GM21825 (cell line): ENCODE results near the gene MRPL46.

Source experiments
- ATAC-seq: cut with Tn5 transposase; IDR thresholded peaks from one replicate; pipeline ENCODE4 v1.9.1; 2021; ENCODE audit warnings: mild to moderate bottlenecking, moderate library complexity; ENCODE audit not compliant: unreplicated experiment

Gene MRPL46

DNA sequence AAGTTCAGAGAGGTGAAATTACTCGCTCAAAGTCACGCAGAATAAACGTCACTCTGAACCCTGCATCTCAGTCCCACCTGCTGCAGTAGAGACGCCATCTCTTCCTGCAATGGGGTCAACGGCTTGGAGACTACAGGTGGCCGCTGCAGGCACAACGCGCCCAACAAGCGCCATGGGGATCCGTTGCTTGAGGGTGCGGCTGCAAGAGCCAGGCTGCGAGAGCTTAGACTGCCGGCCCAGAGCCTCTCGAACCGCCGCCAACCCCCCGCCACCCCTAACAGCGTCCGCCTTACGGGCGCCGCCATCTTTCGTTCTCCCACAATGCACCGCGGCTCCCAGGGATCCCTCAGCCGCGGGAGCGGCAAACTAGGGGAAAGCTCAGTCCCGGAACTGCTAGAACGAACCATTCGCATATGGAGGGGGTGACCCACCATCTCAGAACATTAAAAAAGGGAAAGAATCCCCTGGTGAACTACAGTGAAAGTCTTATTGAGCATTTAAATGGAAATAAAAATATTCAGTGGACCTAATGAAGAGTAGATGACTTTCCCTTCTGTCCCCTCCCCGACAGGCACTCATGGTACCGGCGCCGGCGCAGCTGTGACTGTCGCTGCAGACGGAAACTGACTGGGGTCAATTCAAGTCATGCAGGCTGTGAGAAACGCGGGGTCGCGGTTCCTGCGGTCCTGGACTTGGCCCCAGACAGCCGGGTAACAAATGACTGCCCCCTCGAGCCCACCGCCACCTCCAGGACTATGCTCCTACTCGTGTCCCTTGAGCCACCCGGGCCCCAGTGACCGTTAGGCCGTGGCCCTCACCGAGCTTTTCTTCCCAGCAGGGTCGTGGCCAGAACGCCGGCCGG, at the start of gene MRPL46, which contains the start of gene MRPS11:
Gene MRPL46, minus strand, starts transcription at position 316 of the 862 bp plus-strand sequence. Its CDS starts 11 bp downstream, at position 305.
Gene MRPS11, plus strand, starts transcription at position 636 of the 862 bp plus-strand sequence. Its CDS starts 10 bp downstream, at position 646.
- peak; percentile 84 for ATAC-seq

DNA sequence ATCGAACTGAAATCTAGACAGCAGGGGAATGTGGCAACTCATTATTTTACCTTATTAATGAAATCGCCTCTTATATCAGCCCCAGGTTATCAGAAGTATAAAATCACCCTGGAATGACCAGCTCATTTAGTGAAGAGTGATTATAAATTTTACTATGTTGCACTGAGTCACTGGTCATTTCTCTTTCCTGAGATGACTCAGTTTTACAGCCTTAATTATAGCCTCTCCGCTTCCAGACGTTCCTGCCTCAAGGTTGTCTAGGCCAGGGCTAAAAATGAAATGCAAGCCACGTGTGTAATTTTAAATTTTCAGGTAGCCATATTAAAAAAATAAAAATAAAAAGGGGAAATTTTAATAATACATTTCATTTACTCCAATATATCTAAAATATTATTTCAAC, 46.0 kb upstream of the MRPL46 start:
- no peak for ATAC-seq

- no peak for ATAC-seq
Observed at GRCh38 chr15:88512601-88513000, 45.4 kb upstream of the MRPL46 start.

DNA sequence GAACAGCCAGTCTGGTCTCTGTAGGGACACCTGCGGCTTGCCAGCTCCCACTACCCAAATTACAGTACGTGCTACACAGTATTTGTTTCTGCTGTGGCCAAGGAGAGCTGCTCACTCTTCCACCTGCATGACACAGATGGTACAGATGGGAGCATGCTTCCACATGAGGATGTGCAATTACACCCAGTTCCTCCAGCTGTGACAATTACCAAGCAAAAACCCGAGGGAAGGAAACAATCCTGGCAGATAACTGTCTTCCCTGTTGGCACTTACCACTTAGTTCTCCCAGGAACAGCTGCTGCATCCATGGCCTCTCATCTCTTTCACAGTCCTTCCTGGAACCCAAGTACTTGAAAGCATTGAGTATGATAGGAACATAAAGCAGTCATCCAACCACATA, 44.9 kb upstream of the MRPL46 start:
- ATAC-seq: no peak

DNA sequence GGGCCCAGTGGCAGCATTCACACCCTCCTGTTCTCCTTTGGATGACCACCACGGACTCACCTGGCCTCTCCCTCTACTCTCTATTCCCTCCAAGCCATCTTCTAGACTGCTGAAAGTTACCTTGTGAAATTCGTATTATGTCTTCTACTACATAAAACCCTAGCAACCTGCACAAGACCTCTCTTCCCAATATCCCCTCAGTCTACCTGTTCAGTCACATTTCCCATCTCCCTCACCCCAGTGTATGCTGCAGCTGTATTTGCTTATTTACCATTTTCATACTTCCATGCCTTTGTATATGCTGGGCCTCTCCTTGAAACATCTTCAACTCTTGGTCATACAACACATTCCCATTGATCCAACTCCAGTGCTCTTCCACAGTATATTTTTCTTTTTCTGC, 44.0 kb upstream of the MRPL46 start:
- no peak for ATAC-seq

- ATAC-seq: no peak
Observed at GRCh38 chr15:88509964-88510363, 42.8 kb upstream of the MRPL46 start.

GRCh38 chr15:88509321-88509720, 42.1 kb upstream of the MRPL46 start:
- no peak for ATAC-seq

- no peak for ATAC-seq
Observed at GRCh38 chr15:88506628-88507027, 39.4 kb upstream of the MRPL46 start.

DNA sequence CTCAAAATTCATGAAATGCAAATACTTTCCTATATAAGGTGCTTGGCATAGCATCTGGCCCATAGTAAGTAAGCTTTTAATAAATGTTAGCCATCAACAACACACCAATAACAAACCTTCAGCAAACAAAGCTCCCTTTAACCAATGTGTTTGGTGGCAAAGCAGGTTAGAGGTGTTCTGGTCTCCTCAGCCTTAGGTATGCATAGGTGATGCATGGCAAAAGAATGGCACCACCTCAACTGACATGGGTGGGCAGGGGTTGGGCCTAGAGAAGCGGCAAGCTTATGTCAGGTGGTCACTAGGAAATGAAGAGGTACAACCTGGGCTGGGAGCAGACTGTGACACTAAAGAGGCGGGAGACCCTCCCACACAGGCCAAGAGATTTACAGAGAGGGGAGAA, 38.5 kb upstream of the MRPL46 start:
- no peak for ATAC-seq

GRCh38 chr15:88504445-88504844, 37.3 kb upstream of the MRPL46 start:
- no peak for ATAC-seq

- ATAC-seq: no peak
Observed at GRCh38 chr15:88498996-88499395, 31.8 kb upstream of the MRPL46 start.

- ATAC-seq: no peak
Observed at GRCh38 chr15:88497109-88497765, 30.0 kb upstream of the MRPL46 start.

DNA sequence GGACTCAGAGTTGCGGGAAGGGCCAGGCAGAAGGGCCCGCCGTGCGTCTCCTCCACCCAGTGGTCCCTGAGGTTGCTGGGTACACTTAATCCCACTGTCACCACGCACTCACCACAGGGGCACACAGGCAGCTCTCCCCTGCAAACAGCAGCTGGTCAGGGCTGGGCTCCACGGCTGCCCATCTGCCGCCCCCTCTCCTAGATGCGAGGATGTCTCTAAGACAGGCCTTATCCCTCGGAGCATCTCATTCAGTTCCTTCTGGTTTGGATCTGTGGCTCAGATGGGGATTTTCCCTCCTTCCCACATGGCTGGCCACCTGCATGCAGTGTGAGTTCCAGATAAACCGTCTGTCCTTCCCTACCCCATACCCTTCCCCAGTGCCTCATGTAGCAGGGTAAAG, 26.7 kb upstream of the MRPL46 start:
- no peak for ATAC-seq

DNA sequence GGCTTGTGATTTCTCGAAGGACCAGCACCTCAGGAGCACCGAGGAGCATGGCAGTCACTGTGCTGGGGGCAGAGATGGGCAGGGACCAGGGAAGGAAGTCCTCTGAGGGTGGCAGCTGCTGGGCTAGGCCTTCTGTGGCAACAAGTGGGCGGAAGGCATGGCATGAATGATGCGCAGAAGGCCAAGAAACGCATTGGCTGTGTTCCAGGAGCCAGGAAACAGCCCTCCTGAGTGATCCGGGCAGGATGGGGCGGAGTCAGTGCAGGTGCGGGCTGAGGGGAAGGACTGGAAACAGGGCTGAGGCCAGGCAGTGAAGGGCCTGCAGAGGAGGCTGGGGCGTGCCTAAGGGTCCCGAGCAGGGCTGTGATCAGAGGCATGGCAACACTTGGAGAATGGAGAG, 24.0 kb upstream of the MRPL46 start:
- ATAC-seq: no peak

DNA sequence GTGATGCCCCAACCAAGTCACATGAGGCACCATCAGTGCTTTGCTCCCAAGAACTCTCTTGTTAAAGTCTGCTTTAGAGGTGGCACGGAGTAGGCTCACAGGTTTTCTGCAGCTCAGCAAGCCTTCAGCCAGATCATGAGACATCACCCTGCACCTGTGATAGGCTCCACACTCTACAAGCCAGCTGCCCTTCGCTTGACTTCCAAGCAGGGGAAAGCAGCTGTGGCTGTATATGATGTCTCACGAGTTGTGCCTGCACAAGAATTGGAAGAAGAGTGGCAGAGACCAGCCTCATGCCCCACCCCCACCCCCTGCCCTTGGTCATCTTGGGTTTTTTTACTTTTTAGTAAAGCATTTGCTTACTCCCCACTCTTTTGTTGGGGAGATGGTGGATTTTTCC, 22.8 kb upstream of the MRPL46 start:
- no peak for ATAC-seq

GRCh38 chr15:88489321-88489720, 22.1 kb upstream of the MRPL46 start:
- ATAC-seq: no peak

- ATAC-seq: no peak
Observed at GRCh38 chr15:88487796-88488523, 20.8 kb upstream of the MRPL46 start.

GRCh38 chr15:88487178-88487795, 20.1 kb upstream of the MRPL46 start:
- ATAC-seq: no peak

- ATAC-seq: no peak
Observed at GRCh38 chr15:88484682-88485331, 17.6 kb upstream of the MRPL46 start.

- no peak for ATAC-seq
Observed at GRCh38 chr15:88482263-88482662, 15.1 kb upstream of the MRPL46 start.

GRCh38 chr15:88480981-88481380, 13.8 kb upstream of the MRPL46 start:
- ATAC-seq: no peak
